Breast epithelium (tissue), 4 donors: ENCODE results near the gene MICALL1. TPM values are rescaled to one million over a fixed set of nuclear protein-coding genes. Genes with fewer than 3 reads are reported as not detected.
A peak's percentile ranks its signal among the peaks of the same experiment; 100 is the strongest.

ENCODE experiments used
- DNase-seq, 2 donors: peaks; one replicate each; pipeline ENCODE4 v3.0.0-alpha.2; 2019; ENCODE audit warnings: low spot score in 2 of 2
- H3K27ac ChIP-seq, 2 donors: fragments of 200-600 bp; sonication (generic) in 1 of 2; one replicate each; pipeline ENCODE4 v1.5.1; 2016 to 2019; ENCODE audit warnings: mild to moderate bottlenecking in 1 of 2
- H3K27me3 ChIP-seq, 2 donors: fragments of 200-600 bp; sonication (generic) in 1 of 2; one replicate each; pipeline versions ENCODE4 v1.5.1 to v1.6.0; 2017 to 2019; ENCODE audit warnings: control low read depth in 1 of 2, mild to moderate bottlenecking in 1 of 2
- H3K36me3 ChIP-seq: fragments of 200-600 bp; one replicate; pipeline ENCODE4 v1.5.1; 2019
- H3K4me1 ChIP-seq, 2 donors: fragments of 200-600 bp; sonication (generic); one replicate each; pipeline ENCODE4 v1.5.1; 2016 to 2019; ENCODE audit warnings: control low read depth in 1 of 2
- H3K4me3 ChIP-seq, 3 donors: fragments of 200-600 bp; sonication (generic); 1 replicate in 2 of 3; 2 replicates in 1 of 3; pipeline ENCODE4 v1.5.1; 2016 to 2019; ENCODE audit warnings: mild to moderate bottlenecking in 3 of 3, moderate library complexity in 2 of 3
- H3K9me3 ChIP-seq, 2 donors: fragments of 200-600 bp; sonication (generic) in 1 of 2; one replicate each; pipeline ENCODE4 v1.5.1; 2016 to 2019; ENCODE audit warnings: control low read depth in 1 of 2
- CTCF ChIP-seq, 3 donors: fragments of 450-650 bp; IDR thresholded peaks; one replicate each; pipeline ENCODE4 v1.5.1; 2016 to 2017; ENCODE audit warnings: antibody characterized with exemption in 3 of 3, mild to moderate bottlenecking in 3 of 3, moderate library complexity in 3 of 3
- POLR2A ChIP-seq: fragments of 450-650 bp; IDR thresholded peaks from one replicate; pipeline ENCODE4 v1.6.1; 2016; ENCODE audit warnings: antibody characterized with exemption, mild to moderate bottlenecking, moderate library complexity
- POLR2AphosphoS5 ChIP-seq, 3 donors: sonication (generic); formaldehyde crosslinking; IDR thresholded peaks; one replicate each; pipeline ENCODE4 v1.6.1; 2017; ENCODE audit warnings: antibody characterized with exemption in 3 of 3
- intact Hi-C: fragments of 100-400 bp; cut with DNase I; formaldehyde crosslinking; loops from one replicate; pipeline ENCODE4 v1.15.1; 2023; ENCODE audit warnings: low total_unique reads
- total RNA-seq, 3 donors: library from RNA; depleted of rRNA; stranded (reverse); fragments of >200 nt; gene quantifications; one replicate each; pipeline ENCODE4 v1.1.0, GENCODE V29; 2016

The MICALL1 gene
- total RNA-seq, 3 donors from 2014 or later: 8.6 to 25.6 (median 22.0) TPM

GRCh38 chr22:37981282-37982011 is 75.3 kb downstream of the MICALL1 start:
- Histone ChIP-seq H3K36me3 (no peaks in the 10 kb centered on the region), H3K27ac (peak overlapping the region; percentile 87 to 91), H3K9me3 (no peaks in the 10 kb centered on the region), H3K4me3 (peak overlapping the region in 2 of 3 donors; percentile 66 to 75), H3K27me3 (no peaks in the 10 kb centered on the region), H3K4me1 (no peaks in the 10 kb centered on the region)
- DNase-seq: no peak
- TF ChIP-seq CTCF (IDR thresholded peaks at IDR 0.05): no peak
- TF ChIP-seq POLR2AphosphoS5 (IDR thresholded peaks at IDR 0.05): no peak
- TF ChIP-seq POLR2A: no peak
- intact Hi-C loops: loop anchor here (10.0 kb wide), 1 partner anchor 53 kb away; no protein-coding TSS in a partner anchor

GRCh38 chr22:37982151-37982785 is 76.2 kb downstream of the MICALL1 start:
- Histone ChIP-seq H3K36me3 (no peaks in the 10 kb centered on the region), H3K27me3 (no peaks in the 10 kb centered on the region), H3K27ac (peak overlapping the region; percentile 87 to 91), H3K4me3 (peak overlapping the region in 2 of 3 donors; percentile 66 to 75), H3K4me1 (no peaks in the 10 kb centered on the region), H3K9me3 (no peaks in the 10 kb centered on the region)
- TF ChIP-seq POLR2A (no peak), POLR2AphosphoS5 (IDR thresholded peaks at IDR 0.05) (no peak), CTCF (IDR thresholded peaks at IDR 0.05) (no peak)
- intact Hi-C loops: loop anchor here (10.0 kb wide), 1 partner anchor 53 kb away; no protein-coding TSS in a partner anchor
- peak in 1 of 2 donors; percentile 67 for DNase-seq

GRCh38 chr22:37982938-37983859 is 77.1 kb downstream of the MICALL1 start:
- no peaks in the 10 kb centered on the region for H3K27me3 ChIP-seq
- TF ChIP-seq POLR2A (no peak), POLR2AphosphoS5 (IDR thresholded peaks at IDR 0.05) (peak in 1 of 3 donors; percentile 12), CTCF (IDR thresholded peaks at IDR 0.05) (peak; percentile 24 to 77 (median 66))
- intact Hi-C loops: loop anchor here (10.0 kb wide), 1 partner anchor 52 kb away; no protein-coding TSS in a partner anchor
- no peaks in the 10 kb centered on the region for H3K36me3 ChIP-seq
- H3K4me3 ChIP-seq: peak overlapping the region in 2 of 3 donors; percentile 66 to 75
- no peaks in the 10 kb centered on the region for H3K9me3 ChIP-seq
- peak overlapping the region; percentile 87 to 91 for H3K27ac ChIP-seq
- peak in 1 of 2 donors; percentile 53 for DNase-seq
- H3K4me1 ChIP-seq: no peaks in the 10 kb centered on the region

GRCh38 chr22:37983860-37984791 is 78.0 kb downstream of the MICALL1 start, which contains the start of gene SOX10:
Gene SOX10 (minus strand): TSS chr22:37984555. CDS start chr22:37983784, 771 bp downstream.
- intact Hi-C loops: loop anchor here (10.0 kb wide), 1 partner anchor 51 kb away; no protein-coding TSS in a partner anchor
- peak in 1 of 2 donors; percentile 73 for DNase-seq
- Histone ChIP-seq H3K4me1 (no peaks in the 10 kb centered on the region), H3K27me3 (no peaks in the 10 kb centered on the region), H3K9me3 (no peaks in the 10 kb centered on the region), H3K4me3 (peak within 1 kb of the TSS in 2 of 3 donors; percentile 66 to 75), H3K27ac (peak within 1 kb of the TSS; percentile 87 to 91), H3K36me3 (no peaks in the 10 kb centered on the region)
- TF ChIP-seq CTCF (IDR thresholded peaks at IDR 0.05) (no peak), POLR2AphosphoS5 (IDR thresholded peaks at IDR 0.05) (peak in 2 of 3 donors; percentile 61 to 76)
